CD8-positive, alpha-beta memory T cell (primary cell): ENCODE results near the gene ISL1. TPM values are rescaled to one million over a fixed set of nuclear protein-coding genes. Genes with fewer than 3 reads are reported as not detected.

ENCODE experiments used
- CTCF ChIA-PET: fragments of 350-600 bp; sonication (Branson Sonifier 250); formaldehyde crosslinking; loops from one replicate; lab custom pipeline; 2021; ENCODE audit warnings: antibody characterized with exemption; lab: Charles Lee
- POLR2A ChIA-PET: fragments of 350-600 bp; sonication (Branson Sonifier 250); formaldehyde crosslinking; loops from one replicate; lab custom pipeline; 2021; ENCODE audit warnings: antibody characterized with exemption; lab: Charles Lee
- DNase-seq, 5 donors: peaks; one replicate each; pipeline versions ENCODE4 v3.0.0 to v3.0.0-alpha.2; 2020 to 2022; ENCODE audit warnings: mixed read lengths in 1 of 5
- H3K27ac ChIP-seq: one replicate; pipeline ENCODE4 v1.7.0; 2013; ENCODE audit warnings: low read depth, mild to moderate bottlenecking, low read length, moderate library complexity
- H3K27me3 ChIP-seq: 2 replicates; pipeline ENCODE4 v1.7.0; 2013; ENCODE audit warnings: low read length, mild to moderate bottlenecking; ENCODE audit not compliant: insufficient read depth, poor library complexity, severe bottlenecking
- H3K36me3 ChIP-seq: 2 replicates; pipeline ENCODE4 v1.7.0; 2013; ENCODE audit warnings: mild to moderate bottlenecking, low read length, moderate library complexity; ENCODE audit not compliant: insufficient read depth
- H3K4me1 ChIP-seq: 2 replicates; pipeline ENCODE4 v1.7.0; 2013; ENCODE audit warnings: mild to moderate bottlenecking, low read length, moderate library complexity; ENCODE audit not compliant: insufficient read depth
- H3K4me3 ChIP-seq: 2 replicates; pipeline ENCODE4 v1.7.0; 2013; ENCODE audit warnings: mild to moderate bottlenecking, low read length
- H3K9me3 ChIP-seq: 2 replicates; pipeline ENCODE4 v1.7.0; 2013; ENCODE audit warnings: mild to moderate bottlenecking, low read length
- H3K27ac Mint-ChIP-seq, 8 donors: one replicate each; pipeline ENCODE4 v1.8.0; 2020 to 2021; ENCODE audit warnings: mixed read lengths in 8 of 8, mild to moderate bottlenecking in 6 of 8, inconsistent platforms in 3 of 8, moderate library complexity in 3 of 8
- H3K27me3 Mint-ChIP-seq, 2 donors: one replicate each; pipeline ENCODE4 v1.8.0; 2020 to 2021; ENCODE audit warnings: mixed read lengths in 2 of 2, mild to moderate bottlenecking in 1 of 2, moderate library complexity in 1 of 2
- H3K36me3 Mint-ChIP-seq, 3 donors: one replicate each; pipeline ENCODE4 v1.8.0; 2020 to 2021; ENCODE audit warnings: mixed read lengths in 3 of 3, inconsistent platforms in 1 of 3, mild to moderate bottlenecking in 1 of 3
- H3K4me1 Mint-ChIP-seq, 3 donors: one replicate each; pipeline ENCODE4 v1.8.0; 2020 to 2021; ENCODE audit warnings: mixed read lengths in 3 of 3, inconsistent platforms in 1 of 3, mild to moderate bottlenecking in 1 of 3
- H3K4me3 Mint-ChIP-seq, 7 donors: one replicate each; pipeline ENCODE4 v1.8.0; 2020 to 2021; ENCODE audit warnings: mixed read lengths in 7 of 7, mild to moderate bottlenecking in 6 of 7, moderate library complexity in 4 of 7, inconsistent platforms in 2 of 7
- H3K9me3 Mint-ChIP-seq, 5 donors: one replicate each; pipeline ENCODE4 v1.8.0; 2020 to 2022; ENCODE audit warnings: mixed read lengths in 5 of 5, mild to moderate bottlenecking in 3 of 5, moderate library complexity in 2 of 5, inconsistent platforms in 1 of 5
- polyA plus RNA-seq: library from polyadenylated mRNA; unstranded; fragments of 300-500 nt; fragmentation: Illumina TruSeq; gene quantifications from one replicate; pipeline ENCODE4 v1.2.3, GENCODE V29; 2021
- total RNA-seq, 2 experiments: library from RNA; stranded (reverse); gene quantifications; one replicate each; pipeline ENCODE4 v1.2.3, GENCODE V29; 2021

ISL1 gene
- total and polyA plus RNA-seq, 3 experiments from 2014 or later, result not detected

- H3K4me3 Mint-ChIP-seq, result no peak overlapping the region
- H3K27me3 Mint-ChIP-seq, result peaks cover 21 to 48% of the 10 kb centered on the region in 2 donors
- DNase-seq, result no peak
- POLR2A ChIA-PET, result no interaction called here
- no peaks in the 10 kb centered on the region for H3K4me1 Mint-ChIP-seq
- Histone ChIP-seq H3K27ac (no peak overlapping the region), H3K27me3 (no peaks in the 10 kb centered on the region), H3K4me1 (no peaks in the 10 kb centered on the region), H3K9me3 (no peaks in the 10 kb centered on the region), H3K36me3 (no peaks in the 10 kb centered on the region), H3K4me3 (no peak overlapping the region)
- no peaks in the 10 kb centered on the region for H3K36me3 Mint-ChIP-seq
- H3K9me3 Mint-ChIP-seq, result peaks cover 5 to 11% (median 6%) of the 10 kb centered on the region in 5 donors
- no peak overlapping the region for H3K27ac Mint-ChIP-seq
- CTCF ChIA-PET, result no interaction called here
Measured at GRCh38 chr5:51398875-51399642, 15.8 kb downstream of the ISL1 start.

DNA sequence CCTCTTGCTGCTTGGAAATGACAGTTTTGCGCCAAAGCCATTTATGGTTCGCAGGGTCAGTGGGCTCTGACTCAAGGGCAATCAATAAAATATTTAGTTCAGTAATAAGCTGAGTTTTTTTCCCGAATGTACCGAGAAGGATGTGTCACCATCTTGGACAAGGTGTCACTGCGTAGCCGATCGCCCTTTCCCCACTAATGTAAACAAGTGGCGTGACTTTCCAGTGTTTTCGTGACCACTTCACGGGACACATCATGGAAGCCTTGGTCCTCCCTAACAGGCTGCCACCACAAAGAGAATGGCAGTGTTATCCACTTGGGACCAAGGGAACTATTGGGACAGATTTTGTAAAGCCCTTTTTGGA lies 16.4 kb downstream of the ISL1 start:
- Mint-ChIP-seq H3K4me3 (no peak overlapping the region), H3K9me3 (peaks cover 5 to 11% (median 6%) of the 10 kb centered on the region in 5 donors), H3K27ac (no peak overlapping the region), H3K27me3 (peaks cover 21 to 48% of the 10 kb centered on the region in 2 donors), H3K4me1 (no peaks in the 10 kb centered on the region), H3K36me3 (no peaks in the 10 kb centered on the region)
- H3K9me3 ChIP-seq, result no peaks in the 10 kb centered on the region
- ChIA-PET POLR2A (no interaction called here), CTCF (no interaction called here)
- H3K27me3 ChIP-seq, result no peaks in the 10 kb centered on the region
- no peak for DNase-seq
- H3K27ac ChIP-seq, result no peak overlapping the region
- H3K4me3 ChIP-seq, result no peak overlapping the region
- no peaks in the 10 kb centered on the region for H3K4me1 ChIP-seq
- no peaks in the 10 kb centered on the region for H3K36me3 ChIP-seq

DNA sequence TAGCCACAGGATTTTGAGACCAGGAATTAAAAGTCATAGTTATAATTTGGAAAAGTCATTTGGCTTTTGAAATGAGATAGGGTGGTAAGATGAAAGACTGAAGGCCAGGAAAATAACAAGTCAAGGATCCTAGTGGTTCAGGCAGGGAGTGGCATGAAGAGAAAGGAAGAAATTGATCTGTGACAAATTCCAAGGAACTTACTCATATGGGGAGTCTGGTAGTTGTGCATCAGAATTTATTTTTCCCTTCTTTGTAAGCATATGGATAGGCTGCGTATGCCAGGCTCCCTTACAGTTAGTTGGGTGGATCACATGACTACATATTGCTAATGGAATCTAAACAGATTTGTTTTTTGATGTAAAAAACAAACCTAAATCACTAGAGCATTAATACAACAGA lies 21.0 kb downstream of the ISL1 start:
- no peak overlapping the region for H3K27ac Mint-ChIP-seq
- H3K4me3 Mint-ChIP-seq, result no peak overlapping the region
- H3K36me3 ChIP-seq, result no peaks in the 10 kb centered on the region
- H3K4me3 ChIP-seq, result no peak overlapping the region
- CTCF ChIA-PET, result no interaction called here
- no peak for DNase-seq
- no peak overlapping the region for H3K27ac ChIP-seq
- H3K9me3 Mint-ChIP-seq, result peaks cover 0 to 11% (median 5%) of the 10 kb centered on the region in 5 donors
- no peaks in the 10 kb centered on the region for H3K36me3 Mint-ChIP-seq
- no peaks in the 10 kb centered on the region for H3K4me1 ChIP-seq
- POLR2A ChIA-PET, result no interaction called here
- peaks cover 6 to 16% of the 10 kb centered on the region in 2 donors for H3K27me3 Mint-ChIP-seq
- H3K4me1 Mint-ChIP-seq, result no peaks in the 10 kb centered on the region
- no peaks in the 10 kb centered on the region for H3K27me3 ChIP-seq
- H3K9me3 ChIP-seq, result no peaks in the 10 kb centered on the region

- no peaks in the 10 kb centered on the region for H3K36me3 ChIP-seq
Measured at GRCh38 chr5:51411921-51412325, 28.7 kb downstream of the ISL1 start.

GRCh38 chr5:51414516-51414915 lies 31.3 kb downstream of the ISL1 start:
- Mint-ChIP-seq H3K36me3 (no peaks in the 10 kb centered on the region), H3K9me3 (peaks cover 0 to 8% (median 2%) of the 10 kb centered on the region in 5 donors)

More at GRCh38 chr5:51411921-51412325, 28.7 kb downstream of the ISL1 start:
- Mint-ChIP-seq H3K36me3 (no peaks in the 10 kb centered on the region), H3K27ac (no peak overlapping the region), H3K27me3 (no peaks in the 10 kb centered on the region), H3K9me3 (peaks cover 0 to 6% (median 4%) of the 10 kb centered on the region in 5 donors), H3K4me3 (no peak overlapping the region), H3K4me1 (no peaks in the 10 kb centered on the region)
- H3K4me1 ChIP-seq, result no peaks in the 10 kb centered on the region
- no peaks in the 10 kb centered on the region for H3K9me3 ChIP-seq
- no peak for DNase-seq
- ChIA-PET CTCF (no interaction called here), POLR2A (no interaction called here)
- no peaks in the 10 kb centered on the region for H3K27me3 ChIP-seq
- no peak overlapping the region for H3K27ac ChIP-seq
- H3K4me3 ChIP-seq, result no peak overlapping the region

DNA sequence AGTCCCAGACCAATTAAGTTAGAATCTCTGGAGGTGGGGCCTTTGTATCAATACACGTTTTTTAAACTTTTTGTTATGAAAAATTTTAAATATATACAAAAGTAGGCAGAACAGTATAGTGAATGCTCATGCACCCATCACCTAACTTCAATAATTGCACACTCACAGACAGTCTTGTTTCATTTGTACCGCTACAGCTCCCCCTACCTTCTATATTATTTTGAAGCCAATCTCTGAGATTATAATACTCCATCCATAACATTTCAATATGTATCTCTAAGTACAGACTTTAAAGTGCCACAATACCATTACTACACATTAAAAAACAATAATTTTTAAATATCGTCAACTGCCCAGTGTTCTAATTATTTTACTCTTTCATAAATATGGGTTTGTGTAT lies 32.9 kb downstream of the ISL1 start:
- POLR2A ChIA-PET, result no interaction called here

More at GRCh38 chr5:51414516-51414915, 31.3 kb downstream of the ISL1 start:
- Histone ChIP-seq H3K36me3 (no peaks in the 10 kb centered on the region), H3K4me3 (no peak overlapping the region), H3K9me3 (no peaks in the 10 kb centered on the region), H3K4me1 (no peaks in the 10 kb centered on the region), H3K27me3 (no peaks in the 10 kb centered on the region), H3K27ac (no peak overlapping the region)
- H3K27ac Mint-ChIP-seq, result no peak overlapping the region
- no peaks in the 10 kb centered on the region for H3K27me3 Mint-ChIP-seq
- ChIA-PET CTCF (no interaction called here), POLR2A (no interaction called here)
- no peak for DNase-seq
- H3K4me3 Mint-ChIP-seq, result no peak overlapping the region
- no peaks in the 10 kb centered on the region for H3K4me1 Mint-ChIP-seq

GRCh38 chr5:51433052-51433710 lies 49.9 kb downstream of the ISL1 start:
- no peak overlapping the region for H3K4me3 Mint-ChIP-seq
- Histone ChIP-seq H3K4me3 (no peak overlapping the region), H3K9me3 (no peaks in the 10 kb centered on the region), H3K36me3 (no peaks in the 10 kb centered on the region), H3K27ac (no peak overlapping the region), H3K27me3 (no peaks in the 10 kb centered on the region), H3K4me1 (no peaks in the 10 kb centered on the region)
- H3K4me1 Mint-ChIP-seq, result no peaks in the 10 kb centered on the region
- H3K9me3 Mint-ChIP-seq, result peaks cover 0 to 17% (median 8%) of the 10 kb centered on the region in 5 donors
- no peak overlapping the region for H3K27ac Mint-ChIP-seq
- peaks cover 0 to 2% of the 10 kb centered on the region in 2 donors for H3K27me3 Mint-ChIP-seq
- ChIA-PET CTCF (no interaction called here), POLR2A (no interaction called here)
- no peak for DNase-seq
- no peaks in the 10 kb centered on the region for H3K36me3 Mint-ChIP-seq

More for the DNA sequence above, 32.9 kb downstream of the ISL1 start:
- no peaks in the 10 kb centered on the region for H3K4me1 Mint-ChIP-seq
- Histone ChIP-seq H3K27me3 (no peaks in the 10 kb centered on the region), H3K9me3 (no peaks in the 10 kb centered on the region), H3K36me3 (no peaks in the 10 kb centered on the region), H3K4me3 (no peak overlapping the region), H3K4me1 (no peaks in the 10 kb centered on the region), H3K27ac (no peak overlapping the region)
- CTCF ChIA-PET, result no interaction called here
- H3K4me3 Mint-ChIP-seq, result no peak overlapping the region
- no peak for DNase-seq
- peaks cover 0 to 8% (median 0%) of the 10 kb centered on the region in 5 donors for H3K9me3 Mint-ChIP-seq
- no peaks in the 10 kb centered on the region for H3K27me3 Mint-ChIP-seq
- no peak overlapping the region for H3K27ac Mint-ChIP-seq
- H3K36me3 Mint-ChIP-seq, result no peaks in the 10 kb centered on the region

DNA sequence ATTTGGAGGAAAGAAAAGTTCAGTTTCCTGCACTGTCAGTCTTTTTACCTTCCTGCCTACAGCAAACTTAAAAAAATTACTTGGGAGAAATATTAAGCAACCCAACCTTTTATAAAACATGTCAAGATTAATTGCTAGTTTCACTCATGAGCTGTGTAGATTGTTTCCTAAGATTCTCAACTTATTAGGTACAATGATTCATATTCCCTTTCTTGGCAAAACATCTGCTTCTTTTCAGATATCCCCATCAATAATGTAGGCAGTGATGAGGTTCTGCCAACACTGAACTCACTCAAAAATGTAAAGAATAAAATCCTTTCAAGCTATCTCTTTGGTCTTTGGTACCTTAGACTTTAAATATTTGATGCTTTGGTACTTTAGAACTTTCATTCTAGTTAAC lies 56.0 kb downstream of the ISL1 start:
- no peak overlapping the region for H3K27ac Mint-ChIP-seq
- ChIA-PET CTCF (no interaction called here), POLR2A (no interaction called here)

More for the DNA sequence above, 56.0 kb downstream of the ISL1 start:
- H3K27me3 Mint-ChIP-seq, result peaks cover 0 to 3% of the 10 kb centered on the region in 2 donors
- H3K4me1 ChIP-seq, result no peaks in the 10 kb centered on the region
- H3K9me3 ChIP-seq, result no peaks in the 10 kb centered on the region
- no peak overlapping the region for H3K4me3 Mint-ChIP-seq
- H3K27me3 ChIP-seq, result no peaks in the 10 kb centered on the region
- peaks cover 0 to 29% (median 5%) of the 10 kb centered on the region in 5 donors for H3K9me3 Mint-ChIP-seq
- no peaks in the 10 kb centered on the region for H3K4me1 Mint-ChIP-seq
- no peaks in the 10 kb centered on the region for H3K36me3 Mint-ChIP-seq
- no peak overlapping the region for H3K27ac ChIP-seq
- no peak for DNase-seq
- H3K36me3 ChIP-seq, result no peaks in the 10 kb centered on the region
- H3K4me3 ChIP-seq, result no peak overlapping the region
